Measurements from ENCODE around the gene MAP3K19. TPM values are rescaled to one million over a fixed set of nuclear protein-coding genes. Genes with fewer than 3 reads are reported as not detected.

Gene MAP3K19
- total and polyA plus RNA-seq, 2 of the 8 experiments (the other 6 are each of a cell fraction or from before 2014, with no cell fraction given): not detected

GRCh38 chr2:135022952-135023880 lies 24.0 kb downstream of the MAP3K19 start:
- Histone ChIP-seq H2BK20ac (ENCODE audit: low read length) (no peak overlapping the region), H2AFZ (ENCODE audit: low read length) (peak overlapping the region; percentile 20; the same call in 1 of the 2 replicates), H4K8ac (ENCODE audit: extremely low read depth, insufficient read depth, low read length) (no peak overlapping the region), H3K4me2 (ENCODE audit: insufficient read depth in 1 of 2, low read depth in 2 of 2, low read length in 2 of 2) (no peak overlapping the region), H3K23ac (ENCODE audit: insufficient read length) (no peak overlapping the region), H2BK5ac (ENCODE audit: low read depth, low read length) (no peak overlapping the region), H3K4ac (replicated peaks; ENCODE audit: insufficient read length, low read depth, low read length) (no peak overlapping the region), H3K36me3 (ENCODE audit: control insufficient read depth in 2 of 4, insufficient read depth in 4 of 4, low read length in 3 of 4) (no peaks in the 10 kb centered on the region), H3K79me2 (ENCODE audit: control insufficient read depth in 1 of 2, insufficient read depth in 2 of 2, low read length in 2 of 2) (no peaks in the 10 kb centered on the region), H3K9ac (replicated peaks in 1 of 4; ENCODE audit: extremely low read depth in 1 of 4, low read depth in 3 of 4, low read length in 3 of 4) (no peak overlapping the region), H2AK5ac (ENCODE audit: low read depth, low read length) (no peak overlapping the region), H3K79me1 (ENCODE audit: low read depth, low read length) (no peaks in the 10 kb centered on the region), H4K5ac (ENCODE audit: insufficient read length, low read depth, low read length) (no peak overlapping the region), H3K27ac (ENCODE audit: low read depth, low read length) (no peak overlapping the region), H2BK12ac (ENCODE audit: low read depth, low read length) (no peak overlapping the region), H3K4me3 (ENCODE audit: extremely low read depth in 1 of 4, insufficient read depth in 2 of 4, low read depth in 3 of 4, low read length in 4 of 4) (no peak overlapping the region), H3K9me3 (ENCODE audit: insufficient read depth in 2 of 2, low read depth in 1 of 2, low read length in 1 of 2) (no peaks in the 10 kb centered on the region), H2BK120ac (replicated peaks; ENCODE audit: low read depth, low read length) (no peak overlapping the region), H3K14ac (ENCODE audit: insufficient read length) (no peak overlapping the region), H4K91ac (replicated peaks; ENCODE audit: insufficient read length, low read length) (no peak overlapping the region), H2BK15ac (ENCODE audit: low read length) (no peak overlapping the region), H3K18ac (ENCODE audit: extremely low read depth, low read length) (no peak overlapping the region), H3K27me3 (replicated peaks in 1 of 4; ENCODE audit: control insufficient read depth in 3 of 4, extremely low read depth in 1 of 4, insufficient read depth in 3 of 4, low read length in 3 of 4) (no peaks in the 10 kb centered on the region), H3K4me1 (replicated peaks in 1 of 4; ENCODE audit: control insufficient read depth in 3 of 4, insufficient read depth in 4 of 4, low read length in 3 of 4) (no peaks in the 10 kb centered on the region), H3K23me2 (ENCODE audit: low read depth, low read length) (no peaks in the 10 kb centered on the region), H4K20me1 (replicated peaks in 1 of 2; ENCODE audit: control insufficient read depth in 1 of 2, insufficient read depth in 2 of 2, low read length in 2 of 2) (no peaks in the 10 kb centered on the region), H3K56ac (replicated peaks; ENCODE audit: insufficient read length, low read depth, low read length) (no peak overlapping the region)
- ChIA-PET POLR2A (ENCODE audit: partially characterized antibody) (interaction anchor here (0.7 kb wide), 1 partner anchor 1685 kb away, joined by 3 read pairs; no protein-coding TSS in a partner anchor), CTCF (ENCODE audit: partially characterized antibody) (interaction anchor here (2.5 kb wide), 1 partner anchor 774 kb away, joined by 5 read pairs; no protein-coding TSS in a partner anchor)
- WGBS, 2 experiments (ENCODE audit: extremely low coverage in 1 of 2, insufficient coverage in 1 of 2, insufficient read length in 1 of 2, insufficient replicate concordance in 2 of 2, low coverage in 1 of 2, low lambda C conversion rate in 2 of 2, missing lambda C conversion rate in 1 of 2): 89% methylated on average over 10 of the region's 10 CpGs; no CpG with 5 or more reads in 1 of the 2 experiments
- FAIRE-seq (no peak), DNase-seq (ENCODE audit: low read depth in 1 of 2, low spot score in 2 of 2) (no peak)
- TF ChIP-seq SRF (IDR thresholded peaks at IDR 0.05; ENCODE audit: low read depth, low read length) (no peak), FOSL1 (IDR thresholded peaks at IDR 0.05; ENCODE audit: insufficient read depth, low read depth, low read length) (no peak)

Data from H1 (cell line).